NCI-H774 (cell line): ENCODE data around the gene FLCN.

Experiments used
- DNase-seq: peaks from one replicate; lab custom pipeline; 2025; lab: John Stamatoyannopoulos, UW

The FLCN gene

DNA sequence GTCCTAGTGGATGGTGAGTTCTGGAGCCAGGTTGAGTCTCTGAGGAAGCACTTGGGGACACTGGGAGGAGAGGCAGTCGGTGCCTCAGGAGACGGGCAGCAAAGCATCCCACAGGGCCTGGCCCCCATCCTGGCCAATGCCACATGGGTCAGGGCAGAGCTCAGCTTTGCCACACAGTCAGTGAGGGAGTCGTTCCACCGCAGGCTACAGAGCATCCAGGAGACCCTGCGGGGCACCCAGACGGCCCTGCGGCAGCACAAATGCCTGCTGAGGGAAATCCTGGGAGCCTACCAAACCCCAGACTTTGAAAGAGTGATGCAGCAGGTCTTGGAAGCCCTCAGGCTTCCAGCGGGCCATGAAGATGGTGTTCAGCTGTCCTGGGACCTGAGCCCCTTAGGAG lies 70.5 kb downstream of the FLCN start:
- no peak for DNase-seq

- DNase-seq, result no peak
Observed at GRCh38 chr17:17165666-17166308, 71.2 kb downstream of the FLCN start.

DNA sequence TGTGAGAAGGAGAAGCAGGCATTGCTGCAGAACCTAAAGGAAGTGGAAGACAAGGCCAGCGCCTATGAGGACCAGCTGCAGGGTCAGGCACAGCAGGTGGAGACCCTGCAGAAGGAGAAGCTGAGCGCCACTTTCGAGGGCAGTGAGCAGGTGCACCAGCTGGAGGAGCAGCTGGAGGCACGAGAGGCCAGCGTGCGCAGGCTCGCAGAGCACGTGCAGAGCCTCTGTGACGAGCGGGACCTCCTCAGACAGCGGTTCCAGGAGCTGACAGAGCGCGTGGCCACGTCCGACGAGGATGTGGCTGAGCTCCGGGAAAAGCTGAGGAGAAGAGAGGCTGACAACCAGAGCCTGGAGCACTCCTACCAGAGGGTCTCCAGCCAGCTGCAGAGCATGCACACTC lies 72.3 kb downstream of the FLCN start:
- no peak for DNase-seq

DNA sequence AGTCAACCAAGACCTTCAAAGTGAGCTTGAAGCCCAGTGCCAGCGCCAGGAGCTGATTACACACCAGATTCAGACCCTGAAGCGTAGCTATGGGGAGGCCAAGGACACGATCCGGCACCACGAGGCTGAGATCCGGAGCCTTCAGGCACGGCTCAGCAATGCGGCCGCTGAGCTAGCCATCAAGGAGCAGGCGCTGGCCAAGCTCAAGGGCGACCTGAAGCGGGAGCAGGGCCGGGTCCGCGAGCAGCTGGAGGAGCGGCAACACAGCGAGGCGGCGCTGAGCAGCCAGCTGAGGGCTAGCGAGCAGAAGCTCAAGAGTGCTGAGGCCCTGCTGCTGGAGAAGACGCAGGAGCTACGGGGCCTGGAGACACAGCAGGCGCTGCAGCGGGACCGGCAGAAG lies 72.8 kb downstream of the FLCN start:
- DNase-seq, result no peak
